ENCODE measurements around the gene PALLD.

Gene PALLD

DNA sequence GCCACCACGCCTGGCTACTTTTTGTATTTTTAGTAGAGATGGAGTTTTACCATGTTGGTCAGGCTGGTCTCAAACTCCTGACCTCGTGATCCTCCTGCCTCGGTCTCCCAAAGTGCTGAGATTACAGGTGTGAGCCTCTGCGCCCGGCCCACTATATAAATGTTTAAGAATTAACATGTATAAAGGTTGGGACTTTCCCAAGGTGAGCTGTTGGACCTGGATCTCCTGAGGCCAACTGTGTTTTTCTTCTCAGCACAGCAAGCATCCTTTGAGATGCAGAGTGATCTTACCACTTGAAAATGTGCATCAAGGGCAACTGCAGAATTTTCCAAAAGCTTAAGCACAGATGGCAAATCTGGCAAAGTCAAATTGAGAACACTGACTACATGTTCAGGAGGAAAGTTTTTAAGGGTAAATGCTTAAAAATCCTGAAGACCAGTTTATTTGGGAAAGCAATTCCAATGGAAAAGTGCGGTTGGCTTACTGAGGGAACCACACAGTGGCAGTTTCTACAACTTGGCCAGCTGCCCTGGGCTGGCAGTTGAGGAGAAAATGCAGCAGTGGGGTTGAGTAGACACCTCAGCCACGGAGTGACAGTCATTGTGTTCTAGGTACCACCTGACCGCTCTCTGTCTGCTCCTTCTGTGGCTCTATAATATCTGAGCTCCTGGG is 344.3 kb downstream of the PALLD start:
- DNase-seq: no peak
- Histone ChIP-seq H3K4me3 (ENCODE audit: low read depth, low read length) (no peak overlapping the region), H3K9me3 (no peaks in the 10 kb centered on the region), H3K4me1 (no peaks in the 10 kb centered on the region), H3K36me3 (no peaks in the 10 kb centered on the region), H3K27me3 (no peaks in the 10 kb centered on the region)
- TF ChIP-seq, protein P1, sequence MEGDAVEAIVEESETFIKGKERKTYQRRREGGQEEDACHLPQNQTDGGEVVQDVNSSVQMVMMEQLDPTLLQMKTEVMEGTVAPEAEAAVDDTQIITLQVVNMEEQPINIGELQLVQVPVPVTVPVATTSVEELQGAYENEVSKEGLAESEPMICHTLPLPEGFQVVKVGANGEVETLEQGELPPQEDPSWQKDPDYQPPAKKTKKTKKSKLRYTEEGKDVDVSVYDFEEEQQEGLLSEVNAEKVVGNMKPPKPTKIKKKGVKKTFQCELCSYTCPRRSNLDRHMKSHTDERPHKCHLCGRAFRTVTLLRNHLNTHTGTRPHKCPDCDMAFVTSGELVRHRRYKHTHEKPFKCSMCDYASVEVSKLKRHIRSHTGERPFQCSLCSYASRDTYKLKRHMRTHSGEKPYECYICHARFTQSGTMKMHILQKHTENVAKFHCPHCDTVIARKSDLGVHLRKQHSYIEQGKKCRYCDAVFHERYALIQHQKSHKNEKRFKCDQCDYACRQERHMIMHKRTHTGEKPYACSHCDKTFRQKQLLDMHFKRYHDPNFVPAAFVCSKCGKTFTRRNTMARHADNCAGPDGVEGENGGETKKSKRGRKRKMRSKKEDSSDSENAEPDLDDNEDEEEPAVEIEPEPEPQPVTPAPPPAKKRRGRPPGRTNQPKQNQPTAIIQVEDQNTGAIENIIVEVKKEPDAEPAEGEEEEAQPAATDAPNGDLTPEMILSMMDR (IDR thresholded peaks at IDR 0.05; ENCODE audit: low read depth, low read length): no peak

DNA sequence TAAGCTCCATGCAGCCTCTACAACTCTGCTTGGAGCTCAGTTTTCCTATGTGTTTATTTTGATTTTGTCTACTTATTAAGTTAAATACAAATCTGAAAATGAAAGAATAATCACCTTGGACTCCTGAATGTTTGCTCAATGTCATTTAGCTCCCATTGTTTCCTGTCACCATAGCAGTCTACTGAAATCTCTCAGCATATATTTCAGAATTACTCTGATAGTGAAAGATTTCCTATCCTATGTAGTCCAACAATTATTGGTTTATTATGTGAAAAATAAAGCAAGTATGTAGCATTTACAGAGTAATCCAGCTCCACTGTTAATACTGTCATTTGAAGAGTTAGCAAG is 344.8 kb downstream of the PALLD start:
- no peak for DNase-seq
- H3K36me3 ChIP-seq: no peaks in the 10 kb centered on the region
- no peaks in the 10 kb centered on the region for H3K4me1 ChIP-seq
- TF ChIP-seq, protein P1 (IDR thresholded peaks at IDR 0.05; ENCODE audit: low read depth, low read length): no peak
- H3K9me3 ChIP-seq: no peaks in the 10 kb centered on the region
- no peak overlapping the region for H3K4me3 ChIP-seq (ENCODE audit: low read depth, low read length)
- H3K27me3 ChIP-seq: no peaks in the 10 kb centered on the region

DNA sequence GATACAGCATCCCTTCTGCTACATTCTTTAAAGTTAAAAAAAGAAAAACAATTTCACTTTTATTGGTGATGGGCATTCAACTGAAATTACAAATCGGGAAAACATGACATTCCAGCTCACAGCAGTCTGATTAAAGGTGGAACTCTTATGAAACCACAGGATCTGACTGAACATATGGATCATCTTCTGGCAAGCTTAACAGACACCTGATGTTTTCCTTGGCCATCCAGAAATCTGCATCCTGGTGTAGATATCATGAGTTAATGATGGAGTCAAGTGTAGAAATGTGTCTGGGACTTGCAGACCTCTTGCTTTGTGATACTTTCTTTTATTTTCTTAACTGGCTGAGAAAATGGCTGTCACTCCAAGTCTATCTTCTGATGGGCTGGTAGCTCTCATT is 345.3 kb downstream of the PALLD start:
- Histone ChIP-seq H3K9me3 (no peaks in the 10 kb centered on the region), H3K36me3 (no peaks in the 10 kb centered on the region), H3K4me1 (no peaks in the 10 kb centered on the region), H3K27me3 (no peaks in the 10 kb centered on the region), H3K4me3 (ENCODE audit: low read depth, low read length) (no peak overlapping the region)
- TF ChIP-seq, protein P1 (IDR thresholded peaks at IDR 0.05; ENCODE audit: low read depth, low read length): no peak
- DNase-seq: no peak

DNA sequence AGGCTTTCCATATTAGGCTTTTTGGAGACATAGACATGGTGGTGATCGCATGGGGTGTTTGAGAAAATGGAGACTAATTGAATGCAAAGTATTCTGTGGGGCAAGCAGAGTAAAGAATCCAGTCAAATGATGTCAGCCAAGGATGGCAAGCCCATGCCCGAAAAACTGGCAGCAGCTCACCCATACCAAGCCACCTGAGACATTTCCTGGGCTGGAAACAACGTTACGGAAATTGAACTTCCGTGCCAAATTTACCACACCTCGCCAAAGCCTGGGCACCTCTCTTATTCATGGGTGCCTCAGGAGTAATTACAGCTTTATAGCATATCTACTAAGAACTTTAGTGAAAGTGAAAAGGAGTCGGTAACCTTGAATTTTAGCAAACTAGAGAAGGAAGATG is 346.8 kb downstream of the PALLD start:
- TF ChIP-seq, protein P1 (IDR thresholded peaks at IDR 0.05; ENCODE audit: low read depth, low read length): no peak
- no peak overlapping the region for H3K4me3 ChIP-seq (ENCODE audit: low read depth, low read length)
- no peaks in the 10 kb centered on the region for H3K36me3 ChIP-seq
- DNase-seq: no peak
- H3K9me3 ChIP-seq: no peaks in the 10 kb centered on the region
- no peaks in the 10 kb centered on the region for H3K27me3 ChIP-seq
- no peaks in the 10 kb centered on the region for H3K4me1 ChIP-seq

DNA sequence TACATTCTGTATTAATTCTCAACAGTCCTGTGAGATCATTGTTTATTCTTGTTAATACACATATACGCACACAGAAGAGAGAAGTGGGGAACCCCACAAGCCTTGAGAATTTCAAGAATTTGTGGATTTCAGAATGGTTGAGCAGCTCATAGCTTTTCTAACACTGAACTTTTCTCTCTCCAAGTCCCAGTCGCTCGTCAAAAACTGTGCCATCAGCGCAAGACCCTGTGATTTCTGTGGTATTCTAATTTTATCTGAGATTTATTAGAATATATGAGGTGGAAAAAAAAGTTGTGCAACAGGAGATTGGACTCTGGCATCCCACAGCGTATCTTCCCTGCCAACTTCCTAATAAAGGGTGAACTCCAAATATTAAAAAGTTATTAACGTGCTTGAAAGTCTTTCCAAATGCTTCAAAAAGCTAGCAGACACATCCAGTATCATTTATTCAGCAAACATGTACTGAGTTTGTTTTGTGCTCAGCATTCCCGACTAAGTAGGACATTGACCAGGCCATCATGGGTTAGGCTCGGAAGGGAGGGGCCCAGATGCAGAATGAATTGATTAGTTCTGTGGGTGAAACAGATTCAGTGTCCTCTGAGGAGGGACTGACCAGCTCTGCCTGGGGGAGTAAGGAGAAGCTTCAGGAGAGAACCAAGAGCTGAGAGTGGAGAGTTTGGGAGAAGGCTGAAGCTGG is 347.6 kb downstream of the PALLD start:
- H3K27me3 ChIP-seq: no peaks in the 10 kb centered on the region
- no peak for DNase-seq
- 0 out of 2 replicates have a peak, but pooled peaks cover 5% of the 10 kb centered on the region for H3K4me1 ChIP-seq
- TF ChIP-seq, protein P1 (IDR thresholded peaks at IDR 0.05; ENCODE audit: low read depth, low read length): no peak
- no peaks in the 10 kb centered on the region for H3K9me3 ChIP-seq
- H3K36me3 ChIP-seq: no peaks in the 10 kb centered on the region
- H3K4me3 ChIP-seq (ENCODE audit: low read depth, low read length): no peak overlapping the region

DNA sequence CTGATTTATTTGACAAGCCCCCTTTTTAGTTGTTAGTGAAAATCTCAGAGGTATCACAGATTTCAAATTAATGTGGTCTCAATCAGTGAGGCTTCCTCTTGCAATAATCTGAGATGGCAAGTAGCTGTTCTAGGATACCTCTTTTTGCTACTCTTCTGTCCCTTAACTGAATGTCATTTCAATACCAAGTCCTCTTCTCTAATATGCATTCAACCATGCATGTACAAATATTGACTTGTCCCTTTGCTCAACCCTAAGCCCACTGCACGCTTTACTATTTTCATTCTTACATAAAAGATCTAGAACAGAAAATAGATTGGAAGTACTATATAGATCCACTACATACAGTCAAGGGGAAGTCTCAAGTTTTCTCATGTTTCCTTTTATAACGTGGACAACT is 349.0 kb downstream of the PALLD start:
- H3K36me3 ChIP-seq: no peaks in the 10 kb centered on the region
- TF ChIP-seq, protein P1 (IDR thresholded peaks at IDR 0.05; ENCODE audit: low read depth, low read length): no peak
- H3K4me3 ChIP-seq (ENCODE audit: low read depth, low read length): no peak overlapping the region
- H3K9me3 ChIP-seq: no peaks in the 10 kb centered on the region
- H3K4me1 ChIP-seq: 0 out of 2 replicates have a peak, but pooled peaks cover 5% of the 10 kb centered on the region
- no peaks in the 10 kb centered on the region for H3K27me3 ChIP-seq
- no peak for DNase-seq
